K562 (cell line): ENCODE measurements around the gene NBEA. TPM values are rescaled to one million over a fixed set of nuclear protein-coding genes. Genes with fewer than 3 reads are reported as not detected.

Source experiments
- ATAC-seq: fragments of 200-7000 bp; cut with Tn5 transposase; 3 replicates; pipeline ENCODE4 v1.9.1; 2020; ENCODE audit warnings: moderate library complexity
- BruUV-seq: library from RNA; stranded (reverse); fragments of 400-500 nt; replicated peaks from 2 replicates; lab custom pipeline; 2021; lab: Mats Ljungman, UMichigan
- CTCF ChIA-PET: fragments of 300-600 bp; formaldehyde crosslinking; extraction: SDS; loops from one replicate; lab custom pipeline; 2021; ENCODE audit warnings: low intra/inter-chr PET ratio; lab: Yijun Ruan, JAX
- POLR2A ChIA-PET: fragments of 300-600, 350-650 bp; sonication (Branson Sonifier 250); formaldehyde crosslinking; extraction: SDS; loops from one replicate; lab custom pipeline; 2021; ENCODE audit warnings: antibody characterized with exemption, inconsistent platforms; lab: Yijun Ruan, JAX
- DNase-seq, 4 experiments: peaks; one replicate each; pipeline versions ENCODE4 v3.0.0 to v3.0.0-alpha.2; 2011 to 2018; ENCODE audit warnings: low spot score in 3 of 4, mixed read lengths in 3 of 4; ENCODE audit errors: extremely low read depth in 1 of 4
- FAIRE-seq: peaks from 2 replicates; lab custom pipeline; 2011; peaks lifted over from hg19 to GRCh38; lab: Jason Lieb, UNC
- H2AFZ ChIP-seq: 2 replicates; pipeline ENCODE4 v1.6.0; 2011; ENCODE audit warnings: low read depth, low read length, control low read depth, inconsistent platforms
- H3K27ac ChIP-seq: fragments of 200-600 bp; 3 replicates; pipeline ENCODE4 v1.8.0; 2011; ENCODE audit warnings: low read depth, mild to moderate bottlenecking, control low read depth, inconsistent platforms, low read length, moderate library complexity, mixed read lengths; ENCODE audit errors: extremely low read depth
- H3K27me3 ChIP-seq, 2 experiments: fragments of 300-600 bp in 1 of 2; 2 replicates in 1 of 2; 3 replicates in 1 of 2; pipeline versions ENCODE4 v1.6.0 to v1.8.0; 2011; ENCODE audit warnings: inconsistent platforms in 2 of 2, low read length in 2 of 2, mild to moderate bottlenecking in 1 of 2, mixed read lengths in 1 of 2, moderate library complexity in 1 of 2; ENCODE audit not compliant: control insufficient read depth in 2 of 2, insufficient read depth in 2 of 2
- H3K36me3 ChIP-seq: fragments of 300-600 bp; 3 replicates; pipeline ENCODE4 v1.8.0; 2011; ENCODE audit warnings: mild to moderate bottlenecking, low read length, inconsistent platforms; ENCODE audit not compliant: control insufficient read depth, insufficient read depth
- H3K4me1 ChIP-seq, 2 experiments: fragments of 200-600 bp in 1 of 2; replicated peaks in 1 of 2; 2 replicates in 1 of 2; 3 replicates in 1 of 2; pipeline versions ENCODE4 v1.5.1 to v1.8.0; 2011; ENCODE audit warnings: inconsistent platforms in 2 of 2, low read length in 2 of 2, mild to moderate bottlenecking in 1 of 2, mixed read lengths in 1 of 2, moderate library complexity in 1 of 2; ENCODE audit not compliant: control insufficient read depth in 2 of 2, insufficient read depth in 2 of 2
- H3K4me2 ChIP-seq: 2 replicates; pipeline ENCODE4 v1.6.1; 2011; ENCODE audit warnings: low read length, control low read depth, inconsistent platforms, mixed read lengths; ENCODE audit not compliant: insufficient read depth
- H3K4me3 ChIP-seq: fragments of 200-600 bp; sonication (generic), shearing (Covaris generic); 2 replicates; pipeline ENCODE4 v1.5.1; 2016; ENCODE audit warnings: control low read depth, inconsistent platforms
- H3K79me2 ChIP-seq: fragments of 200-600 bp; 3 replicates; pipeline ENCODE4 v1.8.0; 2011; ENCODE audit warnings: low read length, inconsistent platforms; ENCODE audit not compliant: control insufficient read depth, insufficient read depth
- H3K9ac ChIP-seq, 2 experiments: 2 replicates each; pipeline versions ENCODE4 v1.6.0 to v1.6.1; 2011; ENCODE audit warnings: low read depth in 2 of 2, low read length in 2 of 2, control low read depth in 1 of 2, inconsistent platforms in 1 of 2, mild to moderate bottlenecking in 1 of 2, mixed read lengths in 1 of 2; ENCODE audit not compliant: insufficient read depth in 1 of 2
- H3K9me1 ChIP-seq: one replicate; pipeline ENCODE4 v1.6.0; 2011; ENCODE audit warnings: inconsistent platforms, mild to moderate bottlenecking, low read length, moderate library complexity; ENCODE audit not compliant: control insufficient read depth, insufficient read depth
- H3K9me3 ChIP-seq: replicated peaks from 2 replicates; pipeline ENCODE4 v1.5.1; 2011; ENCODE audit warnings: low read depth, low read length, inconsistent platforms; ENCODE audit not compliant: control insufficient read depth, insufficient read depth
- H4K20me1 ChIP-seq: replicated peaks from 2 replicates; pipeline ENCODE4 v1.6.1; 2011; ENCODE audit warnings: low read length, inconsistent platforms, mixed read lengths; ENCODE audit not compliant: control insufficient read depth, insufficient read depth
- HDGF ChIP-seq: fragments of 450-650 bp; IDR thresholded peaks from 2 replicates; pipeline ENCODE4 v1.6.1; 2016
- PHF20 ChIP-seq: fragments of 450-650 bp; IDR thresholded peaks from 2 replicates; pipeline ENCODE4 v1.6.1; 2018; ENCODE audit not compliant: partially characterized antibody
- ZC3H4 ChIP-seq: sonication (generic); formaldehyde crosslinking; IDR thresholded peaks from 2 replicates; pipeline ENCODE4 v1.9.0; 2021; ENCODE audit warnings: missing genetic modification reagents, borderline replicate concordance
- ZFP36 ChIP-seq: fragments of 150-350 bp; IDR thresholded peaks from 2 replicates; pipeline ENCODE4 v1.6.1; 2018; ENCODE audit warnings: low read length, low read depth; ENCODE audit not compliant: partially characterized antibody
- WGBS: fragments of 100-300 bp; shearing (Covaris generic); methylation state at CpG from one replicate; pipeline ENCODE4 v1.1.6; 2016; ENCODE audit warnings: low coverage, mixed read lengths; ENCODE audit not compliant: insufficient coverage; ENCODE audit errors: missing lambda C conversion rate; 5-methylcytosine and 5-hydroxymethylcytosine counted together
- in situ Hi-C: fragments of 300-500 bp; cut with MboI; formaldehyde crosslinking; loops from 4 replicates; pipeline ENCODE4 v1.15.0; 2018; ENCODE audit warnings: inconsistent platforms, mixed read lengths
- intact Hi-C: fragments of 100-400 bp; cut with micrococcal nuclease; formaldehyde crosslinking; loops from 2 replicates; pipeline ENCODE4 v1.14.2; 2022
- polyA plus RNA-seq, 8 experiments: library from polyadenylated mRNA; depleted of rRNA in 4 of 8; stranded (reverse) in 5 of 8; unstranded in 3 of 8; fragments of >200 nt; fragmentation: Nextera tagmentation in 2 of 8; fragmentation: Illumina TruSeq in 1 of 8; extraction: Ambion mirVana in 2 of 8; extraction: Trizol in 1 of 8; gene quantifications; 2 replicates each; pipeline versions ENCODE4 v1.2.1 to v1.2.3, GENCODE V29; 2011 to 2014; ENCODE audit warnings: inconsistent platforms in 1 of 8, missing spikeins in 1 of 8
- total RNA-seq, 7 experiments: library from RNA; depleted of rRNA in 6 of 7; stranded (reverse); fragments of >200 nt in 6 of 7; fragmentation: Illumina TruSeq in 2 of 7; extraction: Trizol in 2 of 7; gene quantifications; 2 replicates each; pipeline versions ENCODE4 v1.2.1 to v1.2.3, GENCODE V29; 2011 to 2021; ENCODE audit warnings: low replicate concordance in 1 of 7

Gene NBEA
- total and polyA plus RNA-seq, 9 of the 15 experiments (the other 6 are each of a cell fraction or from before 2014, with no cell fraction given) = 0.03 to 0.94 (median 0.05) TPM; not detected in 2

- POLR2A ChIA-PET = no interaction called here
- no peak for FAIRE-seq
- Histone ChIP-seq H4K20me1 (no peaks in the 10 kb centered on the region), H3K27ac (no peak overlapping the region), H3K36me3 (no peaks in the 10 kb centered on the region), H3K4me2 (no peak overlapping the region), H3K79me2 (no peaks in the 10 kb centered on the region), H3K4me3 (no peak overlapping the region), H3K9me3 (no peaks in the 10 kb centered on the region), H3K4me1 (no peaks in the 10 kb centered on the region), H2AFZ (no peak overlapping the region), H3K27me3 (no peaks in the 10 kb centered on the region), H3K9me1 (no peaks in the 10 kb centered on the region), H3K9ac (no peak overlapping the region)
- CTCF ChIA-PET = no interaction called here
- no TSS peak for BruUV-seq
- WGBS = 0% methylated on average over 3 of the region's 3 CpGs
- no peak for ATAC-seq
- in situ Hi-C loops = no loop called here
- DNase-seq = no peak
- intact Hi-C loops = no loop called here
- no peak for TF ChIP-seq ZFP36
- TF ChIP-seq, all 486 proteins: peak for 0
These were observed 271.8 kb downstream of the NBEA start for GRCh38 chr13:35213911-35214310.

- no peak overlapping the region for H3K4me3 ChIP-seq
- no peak overlapping the region for H3K27ac ChIP-seq
- FAIRE-seq (no peak), DNase-seq (no peak), ATAC-seq (no peak)
- in situ Hi-C loops = no loop called here
- no peaks in the 10 kb centered on the region for H3K9me1 ChIP-seq
- TF ChIP-seq ZC3H4 (CRISPR knock-in tag) (no peak), HDGF (no peak), PHF20 (no peak)
- CTCF ChIA-PET = no interaction called here
- no peak overlapping the region for H3K9ac ChIP-seq
- H3K9me3 ChIP-seq = no peaks in the 10 kb centered on the region
- no TSS peak for BruUV-seq
- H3K79me2 ChIP-seq = no peaks in the 10 kb centered on the region
- H4K20me1 ChIP-seq = no peaks in the 10 kb centered on the region
- H3K36me3 ChIP-seq = no peaks in the 10 kb centered on the region
- H3K27me3 ChIP-seq = no peaks in the 10 kb centered on the region
- no peak overlapping the region for H2AFZ ChIP-seq
- POLR2A ChIA-PET = no interaction called here
- no peak overlapping the region for H3K4me2 ChIP-seq
- intact Hi-C loops = no loop called here
- WGBS = 0% methylated on average over 2 of the region's 2 CpGs
- no peaks in the 10 kb centered on the region for H3K4me1 ChIP-seq
These were observed 274.1 kb downstream of the NBEA start for GRCh38 chr13:35216131-35216530.
